H1 (cell line): ENCODE measurements around the gene NOL4L. TPM values are rescaled to one million over a fixed set of nuclear protein-coding genes. Genes with fewer than 3 reads are reported as not detected.

ENCODE experiments used
- CTCF ChIA-PET: fragments of 300-600 bp; sonication (Branson Sonifier 250); formaldehyde crosslinking; loops from one replicate; lab custom pipeline; 2021; ENCODE audit not compliant: partially characterized antibody; lab: Charles Lee
- POLR2A ChIA-PET: fragments of 300-600 bp; sonication (Branson Sonifier 250); formaldehyde crosslinking; loops from one replicate; lab custom pipeline; 2021; ENCODE audit warnings: inconsistent platforms; ENCODE audit not compliant: partially characterized antibody; lab: Charles Lee
- DNase-seq, 2 experiments: peaks; one replicate each; pipeline versions ENCODE4 v3.0.0 to v3.0.0-alpha.2; 2010 to 2022; ENCODE audit warnings: low spot score in 2 of 2, low read depth in 1 of 2, mixed read lengths in 1 of 2
- FAIRE-seq: peaks from 2 replicates; lab custom pipeline; 2011; peaks lifted over from hg19 to GRCh38; lab: Jason Lieb, UNC
- H2AFZ ChIP-seq: 2 replicates; pipeline ENCODE4 v1.8.1; 2012; ENCODE audit warnings: low read length, inconsistent platforms
- H2AK5ac ChIP-seq: 2 replicates; pipeline ENCODE4 v1.6.1; 2013; ENCODE audit warnings: low read depth, low read length
- H2BK120ac ChIP-seq: replicated peaks from 2 replicates; pipeline ENCODE3; 2013; ENCODE audit warnings: low read depth, low read length, inconsistent platforms
- H2BK12ac ChIP-seq: 2 replicates; pipeline ENCODE4 v1.6.1; 2013; ENCODE audit warnings: low read depth, low read length
- H2BK15ac ChIP-seq: 2 replicates; pipeline ENCODE4 v1.6.1; 2013; ENCODE audit warnings: low read length
- H2BK20ac ChIP-seq: 2 replicates; pipeline ENCODE4 v1.6.1; 2013; ENCODE audit warnings: low read length
- H2BK5ac ChIP-seq: 2 replicates; pipeline ENCODE4 v1.6.1; 2013; ENCODE audit warnings: low read depth, low read length
- H3K14ac ChIP-seq: 2 replicates; pipeline ENCODE4 v1.6.1; 2013; ENCODE audit warnings: inconsistent platforms; ENCODE audit not compliant: insufficient read length
- H3K18ac ChIP-seq: 2 replicates; pipeline ENCODE4 v1.6.1; 2013; ENCODE audit warnings: low read length; ENCODE audit errors: extremely low read depth
- H3K23ac ChIP-seq: 2 replicates; pipeline ENCODE4 v1.6.1; 2013; ENCODE audit warnings: inconsistent platforms; ENCODE audit not compliant: insufficient read length
- H3K23me2 ChIP-seq: 2 replicates; pipeline ENCODE4 v1.6.1; 2013; ENCODE audit warnings: low read depth, low read length
- H3K27ac ChIP-seq: 2 replicates; pipeline ENCODE4 v1.6.1; 2011; ENCODE audit warnings: low read depth, low read length, inconsistent platforms
- H3K27me3 ChIP-seq, 4 experiments: replicated peaks in 1 of 4; 1 replicate in 1 of 4; 2 replicates in 3 of 4; pipeline versions ENCODE4 v1.6.1 to v1.8.1; 2011 to 2013; ENCODE audit warnings: low read length in 3 of 4, mild to moderate bottlenecking in 3 of 4, inconsistent platforms in 2 of 4, mixed read lengths in 2 of 4, moderate library complexity in 1 of 4; ENCODE audit not compliant: control insufficient read depth in 3 of 4, insufficient read depth in 3 of 4; ENCODE audit errors: extremely low read depth in 1 of 4
- H3K36me3 ChIP-seq, 4 experiments: 2 replicates each; pipeline versions ENCODE4 v1.6.1 to v1.8.1; 2011 to 2013; ENCODE audit warnings: mild to moderate bottlenecking in 4 of 4, low read length in 3 of 4, moderate library complexity in 2 of 4, control low read depth in 1 of 4, inconsistent platforms in 1 of 4; ENCODE audit not compliant: insufficient read depth in 4 of 4, control insufficient read depth in 2 of 4
- H3K4ac ChIP-seq: replicated peaks from 2 replicates; pipeline ENCODE3; 2013; ENCODE audit warnings: low read length, low read depth, mixed read lengths, inconsistent platforms; ENCODE audit not compliant: insufficient read length
- H3K4me1 ChIP-seq, 4 experiments: replicated peaks in 1 of 4; 1 replicate in 1 of 4; 2 replicates in 3 of 4; pipeline versions ENCODE4 v1.6.1 to v1.8.1; 2011 to 2013; ENCODE audit warnings: low read length in 3 of 4, inconsistent platforms in 2 of 4, mixed read lengths in 1 of 4; ENCODE audit not compliant: insufficient read depth in 4 of 4, control insufficient read depth in 3 of 4
- H3K4me2 ChIP-seq, 2 experiments: 2 replicates each; pipeline versions ENCODE4 v1.6.1 to v1.8.1; 2011 to 2013; ENCODE audit warnings: low read depth in 2 of 2, low read length in 2 of 2, control low read depth in 1 of 2, inconsistent platforms in 1 of 2, mild to moderate bottlenecking in 1 of 2; ENCODE audit not compliant: insufficient read depth in 1 of 2
- H3K4me3 ChIP-seq, 4 experiments: fragments of 200-600, 300-600 bp in 1 of 4; sonication (generic), shearing (Covaris generic), sonication (Bioruptor Twin) in 1 of 4; 2 replicates each; pipeline versions ENCODE4 v1.5.1 to v1.8.1; 2011 to 2016; ENCODE audit warnings: low read length in 4 of 4, low read depth in 3 of 4, control low read depth in 2 of 4, inconsistent platforms in 2 of 4, mild to moderate bottlenecking in 2 of 4, mixed read lengths in 1 of 4, moderate library complexity in 1 of 4; ENCODE audit not compliant: insufficient read depth in 2 of 4; ENCODE audit errors: extremely low read depth in 1 of 4
- H3K56ac ChIP-seq: replicated peaks from 2 replicates; pipeline ENCODE3; 2013; ENCODE audit warnings: low read depth, mild to moderate bottlenecking, mixed read lengths, low read length, inconsistent platforms; ENCODE audit not compliant: insufficient read length
- H3K79me1 ChIP-seq: 2 replicates; pipeline ENCODE4 v1.6.1; 2013; ENCODE audit warnings: low read depth, low read length, control low read depth
- H3K79me2 ChIP-seq, 2 experiments: 2 replicates each; pipeline versions ENCODE4 v1.6.1 to v1.8.1; 2012 to 2013; ENCODE audit warnings: low read length in 2 of 2, mild to moderate bottlenecking in 2 of 2, inconsistent platforms in 1 of 2; ENCODE audit not compliant: insufficient read depth in 2 of 2, control insufficient read depth in 1 of 2
- H3K9ac ChIP-seq, 4 experiments: replicated peaks in 1 of 4; 1 replicate in 1 of 4; 2 replicates in 3 of 4; pipeline versions ENCODE4 v1.6.1 to v1.8.1; 2011 to 2013; ENCODE audit warnings: low read depth in 3 of 4, low read length in 3 of 4, control low read depth in 2 of 4, mild to moderate bottlenecking in 2 of 4, moderate library complexity in 2 of 4, inconsistent platforms in 1 of 4; ENCODE audit errors: extremely low read depth in 1 of 4
- H3K9me3 ChIP-seq, 2 experiments: 2 replicates each; pipeline versions ENCODE4 v1.6.1 to v1.8.1; 2012 to 2013; ENCODE audit warnings: mild to moderate bottlenecking in 2 of 2, moderate library complexity in 2 of 2, control low read depth in 1 of 2, inconsistent platforms in 1 of 2, low read depth in 1 of 2, low read length in 1 of 2, mixed read lengths in 1 of 2; ENCODE audit not compliant: insufficient read depth in 2 of 2
- H4K20me1 ChIP-seq, 2 experiments: replicated peaks in 1 of 2; 2 replicates each; pipeline versions ENCODE3 to v1.8.1; 2011 to 2013; ENCODE audit warnings: inconsistent platforms in 2 of 2, low read length in 2 of 2, mild to moderate bottlenecking in 1 of 2; ENCODE audit not compliant: insufficient read depth in 2 of 2, control insufficient read depth in 1 of 2
- H4K5ac ChIP-seq: 2 replicates; pipeline ENCODE4 v1.6.1; 2013; ENCODE audit warnings: low read length, low read depth, mixed read lengths, inconsistent platforms; ENCODE audit not compliant: insufficient read length
- H4K8ac ChIP-seq: 2 replicates; pipeline ENCODE4 v1.8.0; 2013; ENCODE audit warnings: mild to moderate bottlenecking, moderate library complexity, low read length, inconsistent platforms; ENCODE audit not compliant: insufficient read depth; ENCODE audit errors: extremely low read depth
- H4K91ac ChIP-seq: replicated peaks from 2 replicates; pipeline ENCODE3; 2013; ENCODE audit warnings: low read length, mixed read lengths, inconsistent platforms; ENCODE audit not compliant: insufficient read length
- HDAC2 ChIP-seq, 2 experiments: fragments of 300-600 bp in 1 of 2; sonication (generic) in 1 of 2; IDR thresholded peaks; 2 replicates each; pipeline ENCODE4 v1.6.1; 2011 to 2012; ENCODE audit warnings: low read depth in 2 of 2, low read length in 2 of 2, mild to moderate bottlenecking in 2 of 2, moderate library complexity in 2 of 2, borderline replicate concordance in 1 of 2, inconsistent platforms in 1 of 2
- JUND ChIP-seq: IDR thresholded peaks from 2 replicates; pipeline ENCODE4 v1.6.1; 2011; ENCODE audit warnings: mild to moderate bottlenecking, improper control_type of control experiment, low read length
- NRF1 ChIP-seq: IDR thresholded peaks from 2 replicates; pipeline ENCODE4 v1.6.1; 2011; ENCODE audit warnings: mild to moderate bottlenecking, low read depth, low read length, improper control_type of control experiment
- WGBS, 2 experiments: shearing (Covaris generic) in 1 of 2; methylation state at CpG; one replicate each; pipeline versions ENCODE4 v1.1.6 to v1.1.7; 2013 to 2015; ENCODE audit warnings: low lambda C conversion rate in 2 of 2, mixed read lengths in 2 of 2, inconsistent platforms in 1 of 2, low coverage in 1 of 2, missing lambda C conversion rate in 1 of 2; ENCODE audit not compliant: insufficient replicate concordance in 2 of 2, insufficient coverage in 1 of 2, insufficient read length in 1 of 2; ENCODE audit errors: extremely low coverage in 1 of 2, missing lambda C conversion rate in 1 of 2; 5-methylcytosine and 5-hydroxymethylcytosine counted together
- polyA plus RNA-seq, 7 experiments: library from polyadenylated mRNA; depleted of rRNA in 3 of 7; stranded (reverse) in 5 of 7; unstranded in 2 of 7; fragments of >200 nt in 5 of 7; fragments of 200-250 nt in 2 of 7; gene quantifications; 1 replicate in 5 of 7; 2 replicates in 1 of 7; 4 replicates in 1 of 7; pipeline versions ENCODE4 v1.2.1 to v1.2.3, GENCODE V29; 2011 to 2013; ENCODE audit warnings: missing spikeins in 2 of 7, mixed read lengths in 2 of 7
- total RNA-seq: library from RNA; stranded (reverse); fragmentation: NEBNext Ultra II Directional; extraction: Animal tissue kit (Norgen Biotek cat#: 25700); gene quantifications from 2 replicates; pipeline ENCODE4 v1.2.1, GENCODE V29; 2021

The NOL4L gene
- total and polyA plus RNA-seq, 2 of the 8 experiments (the other 6 are each of a cell fraction or from before 2014, with no cell fraction given) = 15.3 to 23.7 TPM

GRCh38 chr20:32466739-32467505 is 118.2 kb downstream of the NOL4L start:
- Histone ChIP-seq H3K9ac (no peak overlapping the region), H3K4ac (no peak overlapping the region), H3K36me3 (peaks cover 0 to 3% (median 0%) of the 10 kb centered on the region in 4 experiments; a peak in 1 of 8 replicates), H4K20me1 (peaks cover 23 to 30% of the 10 kb centered on the region in 2 experiments), H4K8ac (no peak overlapping the region), H3K27me3 (no peaks in the 10 kb centered on the region), H4K91ac (no peak overlapping the region), H2AFZ (no peak overlapping the region), H3K56ac (no peak overlapping the region), H2BK12ac (no peak overlapping the region), H3K4me1 (peaks cover 0 to 34% (median 22%) of the 10 kb centered on the region in 4 experiments; a peak in 6 of 7 replicates), H3K79me2 (peaks cover 0 to 16% of the 10 kb centered on the region in 2 experiments; a peak in 1 of 4 replicates), H3K4me2 (no peak overlapping the region), H2BK120ac (no peak overlapping the region), H3K79me1 (peaks cover 12% of the 10 kb centered on the region), H3K23ac (no peak overlapping the region), H2BK5ac (no peak overlapping the region), H2AK5ac (0 out of 2 replicates have a peak overlapping the region, but pooled peaks have one; percentile 0), H3K23me2 (no peaks in the 10 kb centered on the region), H3K27ac (no peak overlapping the region), H4K5ac (no peak overlapping the region), H2BK15ac (no peak overlapping the region), H3K9me3 (no peaks in the 10 kb centered on the region), H3K18ac (no peak overlapping the region; the same call in 1 of the 2 replicates), H3K4me3 (no peak overlapping the region), H3K14ac (no peak overlapping the region), H2BK20ac (no peak overlapping the region)
- CTCF ChIA-PET = interaction anchor here (1.1 to 4.6 kb wide), 11 partner anchors 9 to 376 kb away, joined by 3 to 19 read pairs (median 5); no protein-coding TSS in a partner anchor
- TF ChIP-seq NRF1 (no peak), HDAC2 (IDR thresholded peaks at IDR 0.05; ENCODE audit: borderline replicate concordance in 1 of 2, low read depth in 2 of 2, low read length in 2 of 2) (no peak), JUND (no peak)
- DNase-seq (no peak), FAIRE-seq (no peak)
- POLR2A ChIA-PET = interaction anchor here (0.6 to 4.1 kb wide), 4 partner anchors 9 to 258 kb away, joined by 3 to 21 read pairs (median 6); no protein-coding TSS in a partner anchor
- WGBS, 2 experiments = 76% methylated on average over 15 of the region's 16 CpGs; no CpG with 5 or more reads in 1 of the 2 experiments
